ENCODE results near the gene ADCY7.

ADCY7 gene

GRCh38 chr16:50272111-50272571 lies 5.8 kb downstream of the ADCY7 start:
- no peak for DNase-seq (ENCODE audit: low read depth in 2 of 2)
- no peak overlapping the region for H3K4me3 ChIP-seq (replicated peaks in 1 of 2; ENCODE audit: low read depth in 2 of 2, low read length in 2 of 2)
- TF ChIP-seq, protein P1, sequence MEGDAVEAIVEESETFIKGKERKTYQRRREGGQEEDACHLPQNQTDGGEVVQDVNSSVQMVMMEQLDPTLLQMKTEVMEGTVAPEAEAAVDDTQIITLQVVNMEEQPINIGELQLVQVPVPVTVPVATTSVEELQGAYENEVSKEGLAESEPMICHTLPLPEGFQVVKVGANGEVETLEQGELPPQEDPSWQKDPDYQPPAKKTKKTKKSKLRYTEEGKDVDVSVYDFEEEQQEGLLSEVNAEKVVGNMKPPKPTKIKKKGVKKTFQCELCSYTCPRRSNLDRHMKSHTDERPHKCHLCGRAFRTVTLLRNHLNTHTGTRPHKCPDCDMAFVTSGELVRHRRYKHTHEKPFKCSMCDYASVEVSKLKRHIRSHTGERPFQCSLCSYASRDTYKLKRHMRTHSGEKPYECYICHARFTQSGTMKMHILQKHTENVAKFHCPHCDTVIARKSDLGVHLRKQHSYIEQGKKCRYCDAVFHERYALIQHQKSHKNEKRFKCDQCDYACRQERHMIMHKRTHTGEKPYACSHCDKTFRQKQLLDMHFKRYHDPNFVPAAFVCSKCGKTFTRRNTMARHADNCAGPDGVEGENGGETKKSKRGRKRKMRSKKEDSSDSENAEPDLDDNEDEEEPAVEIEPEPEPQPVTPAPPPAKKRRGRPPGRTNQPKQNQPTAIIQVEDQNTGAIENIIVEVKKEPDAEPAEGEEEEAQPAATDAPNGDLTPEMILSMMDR (IDR thresholded peaks at IDR 0.05; ENCODE audit: low read depth, low read length): no peak

GRCh38 chr16:50272687-50273381 lies 6.5 kb downstream of the ADCY7 start:
- H3K4me3 ChIP-seq (replicated peaks in 1 of 2; ENCODE audit: low read depth in 2 of 2, low read length in 2 of 2): no peak overlapping the region
- TF ChIP-seq, protein P1 (IDR thresholded peaks at IDR 0.05; ENCODE audit: low read depth, low read length): no peak
- no peak for DNase-seq (ENCODE audit: low read depth in 2 of 2)

DNA sequence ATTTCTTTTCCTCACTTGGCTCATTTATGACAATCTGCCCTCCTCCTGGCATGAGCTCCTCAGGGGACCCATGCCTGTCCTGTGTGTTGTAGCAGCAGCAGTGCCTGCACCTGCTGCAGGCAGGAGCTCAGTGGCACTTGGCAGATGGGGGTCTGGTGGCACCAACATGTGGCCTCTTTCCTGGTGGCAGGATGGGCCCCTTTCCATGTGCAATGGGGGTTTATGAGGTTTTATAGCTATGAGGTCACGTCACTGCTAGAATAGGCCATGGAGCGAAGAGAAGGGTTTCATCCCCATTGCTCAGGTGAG lies 7.0 kb downstream of the ADCY7 start:
- TF ChIP-seq, protein P1 (IDR thresholded peaks at IDR 0.05; ENCODE audit: low read depth, low read length): no peak
- no peak overlapping the region for H3K4me3 ChIP-seq (replicated peaks in 1 of 2; ENCODE audit: low read depth in 2 of 2, low read length in 2 of 2)

GRCh38 chr16:50273888-50274325 lies 7.6 kb downstream of the ADCY7 start:
- no peak overlapping the region for H3K4me3 ChIP-seq (replicated peaks in 1 of 2; ENCODE audit: low read depth in 2 of 2, low read length in 2 of 2)
- DNase-seq (ENCODE audit: low read depth in 2 of 2): no peak
- TF ChIP-seq, protein P1 (IDR thresholded peaks at IDR 0.05; ENCODE audit: low read depth, low read length): no peak

More for the DNA sequence above, 7.0 kb downstream of the ADCY7 start:
- DNase-seq (ENCODE audit: low read depth in 2 of 2): no peak

DNA sequence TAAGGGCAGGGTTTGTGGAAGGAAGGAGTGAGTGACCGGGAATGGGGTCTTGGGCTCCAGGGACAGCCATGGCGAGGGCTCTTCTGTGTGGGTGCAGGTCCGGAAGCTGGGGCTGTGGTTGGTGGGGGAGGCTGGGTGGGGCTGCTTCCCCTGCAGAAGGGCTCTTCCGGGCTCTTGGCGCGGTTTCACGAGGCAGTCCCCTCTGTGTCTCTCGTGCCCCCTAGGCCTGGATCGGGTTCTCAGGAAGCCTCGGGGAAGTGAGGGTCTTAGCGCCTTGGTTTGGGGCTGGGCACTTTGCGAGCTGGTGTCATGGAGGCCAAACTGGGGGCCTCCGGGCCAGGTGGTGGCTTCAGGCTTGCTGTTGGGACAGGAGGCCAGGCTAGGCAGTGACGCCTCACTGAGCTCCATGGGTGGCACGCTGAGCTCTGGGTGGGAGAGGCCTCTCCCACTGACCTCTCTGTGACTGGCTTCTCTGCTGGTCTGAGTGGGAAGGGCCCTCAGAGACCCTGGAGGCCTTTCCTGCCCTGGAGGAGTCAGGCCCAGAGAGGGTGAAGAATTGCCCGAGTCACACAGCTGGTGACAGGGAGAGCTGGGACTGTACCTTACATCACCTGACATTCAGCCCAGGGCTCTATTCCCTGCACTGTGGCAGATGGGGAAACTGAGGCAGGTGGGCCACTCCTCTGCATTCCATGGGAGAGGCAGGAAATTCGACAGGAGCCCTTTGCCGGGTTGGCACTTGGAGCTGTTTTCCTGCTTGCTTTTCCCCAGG lies 8.2 kb downstream of the ADCY7 start:
- DNase-seq (ENCODE audit: low read depth in 2 of 2): no peak
- no peak overlapping the region for H3K4me3 ChIP-seq (replicated peaks in 1 of 2; ENCODE audit: low read depth in 2 of 2, low read length in 2 of 2)
- TF ChIP-seq, protein P1 (IDR thresholded peaks at IDR 0.05; ENCODE audit: low read depth, low read length): no peak

GRCh38 chr16:50275098-50275415 lies 8.7 kb downstream of the ADCY7 start:
- TF ChIP-seq, protein P1 (IDR thresholded peaks at IDR 0.05; ENCODE audit: low read depth, low read length): no peak
- no peak for DNase-seq (ENCODE audit: low read depth in 2 of 2)
- H3K4me3 ChIP-seq (replicated peaks in 1 of 2; ENCODE audit: low read depth in 2 of 2, low read length in 2 of 2): no peak overlapping the region
